EL (cell line): Measurements from ENCODE around the gene DERA.
"Not testable (repeated sequence)": the region's sequence is repeated elsewhere in the genome, so short reads cannot be mapped to it uniquely, and the experiment has no call there.

Experiments
- DNase-seq: peaks from one replicate; pipeline ENCODE4 v3.0.0-alpha.2; 2016

DERA gene

GRCh38 chr12:15910468-15910863 is 666 bp upstream of the DERA start:
- DNase-seq, result no peak

GRCh38 chr12:15911931-15912330 is 799 bp downstream of the DERA start:
- not testable (repeated sequence) for DNase-seq

DNA sequence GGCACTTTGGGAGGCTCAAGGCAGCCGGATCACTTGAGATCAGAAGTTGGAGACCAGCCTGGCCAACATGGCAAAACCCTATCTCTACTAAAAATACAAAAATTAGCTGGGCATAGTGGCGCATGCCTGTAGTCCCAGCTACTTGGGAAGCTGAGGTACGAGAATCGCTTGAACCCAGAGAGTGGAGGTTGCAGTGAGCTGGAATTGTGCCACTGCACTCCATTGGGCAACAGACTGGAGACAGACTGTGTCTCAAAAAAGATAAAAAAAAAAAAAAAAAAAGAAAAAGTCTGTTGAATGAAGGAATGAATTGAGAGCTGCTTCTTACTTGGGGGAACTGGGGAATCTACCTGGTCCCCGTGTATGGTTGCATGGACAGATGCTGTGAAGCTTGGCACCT is 3.0 kb downstream of the DERA start:
- not testable (repeated sequence) for DNase-seq

DNA sequence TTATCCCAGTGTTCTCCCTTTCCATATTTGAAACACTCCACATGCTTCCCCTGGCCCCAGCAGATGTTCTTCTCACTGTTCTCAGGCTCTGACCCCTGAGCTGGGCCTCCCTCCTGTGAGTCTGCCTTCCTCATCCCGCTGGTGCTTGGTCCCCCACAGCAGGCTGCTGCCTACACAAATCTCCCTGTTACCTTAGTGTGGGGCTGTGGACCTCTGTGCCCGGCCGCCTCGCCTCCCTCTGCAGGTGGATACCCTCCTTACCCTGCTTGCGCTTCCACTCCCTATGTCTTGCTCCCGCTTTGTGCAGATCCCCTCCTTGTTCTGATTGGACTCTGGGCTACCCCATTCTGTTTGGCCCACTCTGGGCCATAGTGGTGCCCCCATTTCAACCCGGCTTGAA is 6.9 kb downstream of the DERA start:
- DNase-seq, result no peak

DNA sequence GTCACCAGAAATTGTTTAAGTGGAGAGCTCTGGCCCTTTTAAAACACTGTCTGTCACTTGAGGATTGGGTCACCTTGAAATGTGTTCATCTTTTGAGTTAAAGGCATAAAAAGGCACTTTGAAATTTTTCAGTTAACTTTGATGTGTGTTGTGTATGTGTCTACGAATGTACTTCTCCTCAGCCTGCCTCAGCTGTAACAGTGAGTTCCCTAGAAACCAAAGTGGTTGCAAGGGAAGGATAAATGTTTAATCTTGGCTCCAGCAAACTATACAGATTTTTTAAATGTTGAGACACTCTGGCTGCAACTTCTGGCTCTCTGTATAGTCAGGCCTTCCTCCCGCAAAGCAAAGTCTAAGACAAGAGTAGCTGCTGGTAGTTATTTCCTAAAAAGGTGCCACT is 8.3 kb downstream of the DERA start:
- no peak for DNase-seq

GRCh38 chr12:15924956-15925355 is 13.8 kb downstream of the DERA start:
- DNase-seq, result no peak

GRCh38 chr12:15928346-15928745 is 17.2 kb downstream of the DERA start:
- DNase-seq, result peak; percentile 96

GRCh38 chr12:15928870-15929571 is 17.9 kb downstream of the DERA start:
- no peak for DNase-seq

DNA sequence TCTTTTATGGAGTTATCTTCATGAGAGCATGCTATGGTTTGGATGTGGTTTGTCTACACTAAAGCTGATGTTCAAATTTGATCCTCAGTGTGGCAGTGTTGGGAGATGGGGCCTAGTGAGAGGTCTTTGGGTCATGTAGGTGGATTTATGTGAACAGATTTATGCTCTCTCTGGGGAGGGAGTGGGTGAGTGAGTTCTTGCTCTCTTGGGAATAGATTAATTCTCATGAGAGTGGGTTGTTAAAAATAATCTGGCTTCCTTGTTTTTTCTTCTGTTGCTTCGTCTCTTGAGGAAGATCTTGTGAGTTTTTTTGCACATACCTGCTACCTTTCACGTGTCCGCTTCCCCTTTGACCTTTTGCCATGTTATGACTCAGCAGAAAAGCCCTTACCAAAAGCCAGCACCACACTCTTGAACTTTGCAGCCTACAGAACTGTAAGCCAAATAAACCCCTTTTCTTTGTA is 20.5 kb downstream of the DERA start:
- no peak for DNase-seq

GRCh38 chr12:15932327-15932726 is 21.2 kb downstream of the DERA start:
- DNase-seq, result no peak

DNA sequence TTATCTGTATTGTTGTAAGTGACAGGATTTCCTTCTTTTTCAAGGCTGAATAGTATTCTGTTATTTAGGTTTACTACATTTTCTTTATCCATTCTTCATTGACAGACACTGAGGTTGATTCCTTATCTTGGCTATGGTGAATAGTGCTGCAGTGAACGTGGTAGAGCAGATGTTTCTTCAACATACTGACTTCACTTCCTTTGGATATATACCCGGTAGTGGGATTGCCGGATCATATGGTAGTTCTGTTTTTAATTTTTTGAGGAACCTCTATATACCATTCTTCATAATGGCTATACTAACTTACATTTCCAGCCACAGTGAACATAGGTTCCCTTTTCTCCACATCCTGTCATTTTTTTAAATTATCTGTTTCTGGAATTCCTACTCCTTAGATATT is 21.8 kb downstream of the DERA start:
- no peak for DNase-seq

GRCh38 chr12:15933751-15934150 is 22.6 kb downstream of the DERA start:
- no peak for DNase-seq

GRCh38 chr12:15936751-15937150 is 25.6 kb downstream of the DERA start:
- no peak for DNase-seq

- DNase-seq, result no peak
Observed at GRCh38 chr12:15937902-15938301, 26.8 kb downstream of the DERA start.

DNA sequence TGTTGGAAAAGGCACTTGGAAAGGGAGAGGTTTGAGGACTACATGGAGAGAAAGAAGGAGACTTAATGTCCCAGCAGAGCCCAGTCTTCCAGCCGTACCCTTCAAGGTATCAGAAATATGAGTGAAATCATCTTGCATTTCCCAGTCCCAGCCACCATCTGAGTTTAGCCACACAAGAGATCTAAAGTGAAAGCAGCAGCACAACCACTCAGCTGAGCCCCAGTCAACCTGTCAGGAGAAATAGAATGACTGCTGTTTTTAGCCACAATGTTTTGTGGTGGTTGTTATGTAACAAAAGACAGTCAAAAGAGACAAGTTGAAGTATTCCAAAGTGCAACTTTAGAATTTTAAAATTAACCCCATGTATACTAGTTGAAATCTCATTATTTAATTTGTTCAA is 28.0 kb downstream of the DERA start:
- no peak for DNase-seq

DNA sequence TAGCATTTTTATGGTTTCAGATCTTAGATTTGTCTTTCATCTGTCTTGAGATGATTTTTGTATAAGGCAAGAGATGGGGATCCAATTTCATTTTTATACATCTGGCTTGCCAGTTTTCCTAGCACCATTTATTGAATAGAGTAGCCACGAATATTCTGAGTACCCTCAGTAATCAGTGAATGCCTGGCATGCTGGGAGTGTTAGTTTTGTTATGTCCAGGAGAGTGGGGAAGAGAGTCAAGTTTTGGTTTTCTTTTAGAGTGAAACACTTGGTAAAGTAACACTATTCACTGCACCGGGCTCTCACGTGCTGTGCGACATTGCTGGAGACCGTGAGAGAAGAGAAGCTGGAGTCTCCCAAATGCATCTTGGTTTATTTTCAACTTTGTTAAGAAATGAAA is 31.3 kb downstream of the DERA start:
- no peak for DNase-seq

GRCh38 chr12:15943519-15943918 is 32.4 kb downstream of the DERA start:
- not testable (repeated sequence) for DNase-seq

GRCh38 chr12:15948461-15948860 is 37.3 kb downstream of the DERA start:
- DNase-seq, result not testable (repeated sequence)

- no peak for DNase-seq
Observed at GRCh38 chr12:15955281-15955680, 44.1 kb downstream of the DERA start.

DNA sequence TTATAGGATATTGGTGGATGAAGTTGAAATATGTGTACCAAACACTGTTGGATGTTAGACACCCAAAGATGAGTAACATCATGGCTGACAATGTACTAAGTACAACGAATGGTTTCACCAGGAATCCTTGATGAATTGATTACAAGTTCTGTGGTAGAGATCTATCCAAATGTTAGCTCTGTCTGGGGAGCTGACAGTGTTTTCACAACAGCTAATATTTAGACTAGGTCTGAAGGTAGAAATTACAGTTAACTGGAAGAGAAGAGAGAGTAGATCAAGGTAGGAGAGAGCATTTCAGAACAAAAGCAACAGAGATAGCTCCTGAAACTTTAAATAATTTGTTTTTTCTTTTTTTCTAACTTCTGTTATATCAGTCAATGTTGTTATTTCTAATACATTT is 44.9 kb downstream of the DERA start:
- DNase-seq, result no peak

- DNase-seq, result no peak
Observed at GRCh38 chr12:15956413-15957185, 45.5 kb downstream of the DERA start.

GRCh38 chr12:15962760-15963159 is 51.6 kb downstream of the DERA start:
- DNase-seq, result peak; percentile 21

DNA sequence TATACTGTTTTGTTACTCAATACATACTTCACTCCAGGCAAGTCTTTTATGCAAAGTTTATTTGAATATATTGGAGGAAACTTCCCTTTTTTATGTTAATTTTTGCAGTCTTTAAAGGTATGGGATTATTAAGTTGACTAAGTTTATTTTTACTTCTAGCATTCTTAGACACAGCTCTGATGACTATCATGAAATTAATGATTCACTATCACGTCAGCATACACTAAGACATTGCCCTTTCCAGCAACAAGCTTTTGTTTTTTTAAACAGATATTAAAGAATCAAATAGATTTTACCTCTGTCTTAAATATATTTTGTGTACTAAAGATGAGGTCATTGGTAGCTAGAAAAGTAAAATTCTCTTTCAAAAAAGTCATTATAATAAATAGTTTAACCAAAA is 52.1 kb downstream of the DERA start:
- peak; percentile 54 for DNase-seq

- DNase-seq, result peak; percentile 68
Observed at GRCh38 chr12:15966426-15966825, 55.3 kb downstream of the DERA start.
